GM19395 (cell line): ENCODE measurements around the gene SLC9A8.

Experiments
- ATAC-seq: cut with Tn5 transposase; IDR thresholded peaks from one replicate; pipeline ENCODE4 v1.9.1; 2021; ENCODE audit warnings: mild to moderate bottlenecking, moderate library complexity; ENCODE audit not compliant: unreplicated experiment

Gene SLC9A8

DNA sequence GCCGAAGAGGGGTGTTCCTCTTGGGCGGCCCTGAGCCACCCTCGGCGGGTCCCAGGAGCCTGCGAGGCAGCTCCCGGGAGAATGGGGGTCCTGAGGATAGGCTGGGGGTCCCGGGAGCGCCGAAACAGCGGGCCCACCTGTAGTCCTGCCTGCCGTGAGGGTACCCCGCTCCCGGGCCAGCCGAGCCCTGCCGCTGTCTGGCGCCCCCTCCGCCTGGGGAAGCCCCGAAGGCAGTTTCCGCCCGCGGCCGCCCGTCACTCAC is 102.4 kb downstream of the SLC9A8 start:
- peak; percentile 40 for ATAC-seq

DNA sequence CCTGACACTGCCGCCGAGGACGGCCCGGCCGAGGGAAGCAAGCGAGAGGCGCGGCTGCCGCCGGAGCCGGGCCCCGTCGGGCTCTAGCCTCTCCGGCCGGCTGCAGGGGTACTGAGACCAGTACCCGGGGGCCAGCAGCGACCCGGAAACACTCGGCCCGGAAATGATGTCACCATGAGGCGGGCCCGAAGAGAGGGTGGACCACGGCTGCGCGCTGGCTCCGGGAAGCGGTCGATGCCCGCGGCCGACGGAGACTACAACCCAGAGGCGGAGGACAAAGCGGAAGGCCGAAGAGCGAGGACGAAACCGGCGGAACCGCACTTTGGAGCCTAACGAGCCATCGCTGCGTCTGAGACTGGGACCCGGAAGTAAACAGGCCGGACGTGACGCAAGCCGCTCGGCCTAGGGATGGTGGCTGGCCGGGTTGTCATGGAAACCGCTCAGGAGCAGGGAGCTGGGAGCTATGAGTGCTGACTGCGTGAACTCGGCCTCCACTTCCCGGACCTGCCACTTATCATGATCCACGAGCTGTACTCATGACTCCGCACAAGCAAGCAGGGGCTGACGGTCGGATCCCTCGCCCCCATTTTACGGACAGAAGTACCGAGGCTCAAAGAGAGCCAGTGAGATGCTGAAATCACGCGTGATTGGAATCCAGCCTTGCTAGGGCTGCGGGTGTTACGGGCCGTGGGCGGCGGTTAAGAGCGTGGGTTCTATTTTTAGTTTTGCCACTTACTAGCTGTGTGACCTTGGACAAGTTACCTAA is 102.9 kb downstream of the SLC9A8 start, which contains the start of gene SPATA2:
Gene SPATA2, minus strand, starts transcription at position 150 of the 766 bp plus-strand sequence. CDS start 7,039 bp downstream, outside the sequence.
- ATAC-seq, result peak; percentile 85

DNA sequence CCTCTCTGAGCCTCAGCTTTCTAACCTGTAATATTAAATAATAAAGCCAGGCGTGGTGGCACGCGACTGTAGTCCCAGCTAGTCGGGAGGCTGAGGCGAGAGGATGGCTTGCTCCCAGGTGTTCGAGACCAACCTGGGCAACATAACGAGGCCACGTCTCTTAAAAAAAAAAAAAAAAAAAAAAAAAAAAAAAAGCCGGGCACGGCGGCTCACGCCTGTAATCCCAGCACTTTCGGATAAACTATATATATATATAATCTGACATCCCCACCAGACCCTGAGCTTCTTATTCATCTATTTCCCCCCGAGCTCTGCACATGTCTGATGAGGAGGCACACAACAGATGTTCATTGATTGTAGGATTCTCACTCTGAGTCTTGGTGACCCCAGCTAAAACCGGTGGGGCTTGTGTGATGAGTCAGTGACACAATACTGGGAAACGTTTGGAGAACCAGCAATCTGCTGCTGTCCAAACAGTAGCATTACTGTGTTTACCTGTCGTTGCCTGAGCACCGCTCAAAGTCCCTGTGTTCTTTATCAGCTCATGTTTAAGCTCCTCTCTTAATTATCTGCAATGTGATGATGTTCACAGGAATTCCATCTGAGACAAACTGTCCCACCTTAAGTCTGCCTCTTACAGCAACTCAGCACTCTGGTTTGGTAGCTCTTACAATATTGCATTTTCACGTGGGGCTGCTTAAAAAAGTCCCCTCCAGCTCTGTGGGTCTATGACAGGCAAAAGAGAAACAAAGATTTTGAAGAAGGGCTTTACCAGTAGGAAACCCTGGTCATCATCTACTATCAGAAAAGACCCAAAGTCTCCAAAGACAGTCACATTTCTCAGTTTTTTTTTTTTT is 103.7 kb downstream of the SLC9A8 start:
- no peak for ATAC-seq

DNA sequence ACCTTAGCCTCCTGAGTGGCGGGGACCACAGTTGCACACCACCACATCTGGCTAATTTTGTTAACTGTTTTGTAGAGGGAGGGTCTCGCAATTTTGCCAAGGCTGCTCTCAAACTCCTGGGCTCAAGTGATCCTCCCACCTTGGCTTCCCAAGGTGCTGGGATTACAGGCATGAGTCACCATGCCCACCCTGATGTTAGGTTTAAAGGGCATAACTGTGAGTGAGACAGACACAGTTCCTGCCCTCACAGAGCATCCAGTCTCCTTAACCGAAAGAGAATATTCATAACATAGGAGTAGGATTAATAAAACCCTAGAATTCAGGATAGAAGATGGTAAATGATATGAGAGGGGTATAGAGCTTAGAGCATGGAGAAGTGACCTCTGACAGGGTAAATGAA is 105.8 kb downstream of the SLC9A8 start:
- no peak for ATAC-seq

DNA sequence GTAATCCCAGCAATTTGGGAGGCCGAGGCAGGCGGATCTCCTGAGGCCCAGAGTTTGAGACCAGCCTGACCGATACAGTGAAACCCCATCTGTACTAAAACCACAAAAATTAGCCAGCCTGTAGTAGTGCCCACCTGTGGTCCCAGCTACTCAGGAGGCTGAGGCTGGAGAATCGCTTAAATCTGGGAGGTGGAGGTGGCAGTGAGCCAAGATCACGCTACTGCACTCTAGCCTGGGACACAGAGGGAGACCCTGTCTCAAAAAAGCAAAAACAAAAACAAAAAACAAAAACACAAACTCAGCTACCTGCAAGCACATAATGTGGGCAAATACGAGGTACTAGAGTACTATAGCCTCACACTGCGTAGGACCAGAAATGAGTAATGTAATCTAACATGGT is 106.4 kb downstream of the SLC9A8 start:
- ATAC-seq, result no peak

DNA sequence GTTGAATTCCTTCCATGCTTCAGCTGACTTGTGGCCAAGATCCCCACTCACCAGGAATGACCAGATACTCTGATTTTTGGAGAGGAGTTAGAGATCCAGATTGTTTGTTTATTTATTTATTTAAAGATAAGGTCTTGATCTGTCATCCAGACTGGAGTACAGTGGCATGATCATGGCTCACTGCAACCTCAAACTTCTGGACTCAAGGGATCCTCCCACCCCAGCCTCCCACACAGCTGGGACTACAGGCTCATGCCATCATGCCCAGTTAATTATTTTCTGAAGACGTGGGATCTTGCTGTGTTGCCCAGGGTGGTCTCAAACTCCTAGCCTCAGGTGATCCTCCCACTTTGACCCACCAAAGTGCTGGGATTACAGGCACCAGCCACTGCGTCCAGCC is 106.8 kb downstream of the SLC9A8 start:
- ATAC-seq, result no peak

DNA sequence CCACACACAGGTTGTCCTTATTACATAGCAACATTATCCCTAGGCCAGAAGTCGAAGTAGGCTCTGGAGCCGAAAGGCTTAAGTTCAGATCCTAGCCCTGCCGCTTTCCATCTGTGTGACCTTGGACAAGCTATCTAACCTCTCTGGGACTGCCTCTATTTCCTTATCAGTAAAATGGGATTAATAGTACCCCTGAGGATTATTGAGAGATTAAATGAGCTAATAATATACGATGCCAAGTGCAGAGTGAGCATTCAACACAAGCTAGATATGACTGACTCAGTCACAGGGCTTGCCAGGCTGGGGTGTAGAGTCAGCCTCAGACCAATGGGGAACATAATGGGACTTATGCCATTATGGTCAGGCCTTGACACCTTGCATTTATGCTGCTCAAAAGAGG is 111.6 kb downstream of the SLC9A8 start:
- ATAC-seq, result no peak

DNA sequence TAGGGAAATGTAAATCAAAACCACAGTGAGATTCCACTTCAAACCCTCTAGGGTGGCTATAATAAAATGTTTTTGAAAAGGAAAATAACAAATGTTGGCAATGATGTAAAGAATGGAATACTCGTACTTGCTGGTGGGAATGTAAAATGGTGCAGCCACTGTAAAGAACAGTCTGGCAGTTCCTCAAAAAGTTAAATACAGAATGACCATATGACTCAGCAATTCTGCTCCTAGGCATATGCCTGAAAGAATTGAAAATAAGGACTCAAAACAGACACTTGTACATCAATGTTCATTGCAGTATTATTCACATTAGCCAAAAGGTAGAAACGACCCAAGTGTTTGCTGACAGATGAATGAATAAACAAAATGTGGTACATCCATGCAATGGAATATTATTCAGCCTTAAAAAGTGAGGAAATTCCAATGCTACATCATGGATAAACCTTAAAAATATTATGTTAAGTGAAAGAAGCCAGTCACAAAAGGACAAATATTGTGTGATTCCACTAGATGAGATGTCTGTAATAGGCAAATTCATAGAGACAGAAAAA is 113.3 kb downstream of the SLC9A8 start:
- ATAC-seq, result no peak

DNA sequence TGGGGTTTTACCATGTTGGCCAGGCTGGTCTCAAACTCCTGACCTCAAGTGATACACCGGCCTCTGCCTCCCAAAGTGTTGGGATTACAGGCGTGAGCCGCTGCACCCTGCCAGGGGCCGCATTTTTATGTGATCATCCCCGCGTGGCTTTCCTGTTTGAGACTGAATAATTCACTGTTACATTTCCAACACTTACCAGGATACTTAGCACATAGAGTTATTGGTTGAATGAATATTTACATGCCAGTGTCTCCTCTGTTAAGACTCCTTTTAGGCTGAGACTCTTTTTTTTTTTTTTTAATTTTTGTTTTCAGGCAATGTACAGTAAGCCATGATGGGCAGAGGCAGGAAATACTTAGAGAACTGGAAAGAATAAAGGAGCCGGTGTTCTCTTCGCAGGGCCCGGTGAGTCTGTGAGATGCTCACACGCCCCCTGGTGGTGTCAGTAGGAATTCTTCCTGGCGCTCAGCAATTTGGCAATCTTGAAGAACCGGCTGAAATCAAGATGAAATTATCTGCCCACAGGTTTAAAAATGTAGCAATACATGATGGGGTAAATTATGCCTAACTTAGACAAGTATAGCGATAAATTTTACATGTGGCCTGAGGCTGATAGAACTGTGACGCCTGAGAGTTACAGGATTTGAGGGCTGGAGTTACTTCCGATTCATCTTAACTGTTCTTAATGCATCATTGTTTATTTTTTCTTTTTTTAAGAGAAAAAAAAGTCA is 115.9 kb downstream of the SLC9A8 start:
- no peak for ATAC-seq

DNA sequence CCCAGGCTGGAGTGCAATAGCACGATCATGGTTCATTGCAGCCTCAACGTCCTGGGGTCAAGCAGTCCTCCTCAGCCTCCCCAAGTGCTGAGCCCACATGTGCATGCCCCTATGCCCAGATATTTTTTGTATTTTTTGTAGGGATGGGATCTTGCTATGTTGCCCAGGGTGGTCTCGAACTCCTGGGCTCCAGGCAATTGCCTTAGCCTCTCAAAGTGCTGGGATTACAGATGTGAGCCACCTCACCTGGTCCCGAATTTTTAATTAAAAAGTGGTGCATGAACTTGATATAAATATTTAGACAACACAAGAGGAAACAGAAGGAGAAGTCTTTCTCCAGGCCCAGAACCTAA is 116.5 kb downstream of the SLC9A8 start:
- ATAC-seq, result no peak

DNA sequence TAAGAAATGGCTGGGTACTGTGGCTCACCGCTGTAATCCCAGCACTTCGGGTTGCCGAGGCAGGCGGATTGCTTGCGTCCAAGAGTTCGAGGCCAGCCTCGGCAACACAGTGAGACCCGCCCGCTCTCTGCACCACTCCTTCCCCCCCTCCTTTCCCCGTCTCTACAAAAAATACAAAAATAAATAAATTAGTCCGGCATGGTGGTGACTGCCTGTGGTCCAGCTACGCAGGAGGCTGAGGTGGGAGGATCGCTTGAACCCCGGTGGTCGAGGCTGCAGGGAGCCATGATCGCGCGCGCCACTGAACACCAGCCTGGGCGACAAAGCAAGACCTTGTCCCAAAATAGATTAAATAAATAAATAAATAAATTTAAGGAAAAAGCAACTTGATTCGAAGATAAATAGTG is 123.1 kb downstream of the SLC9A8 start:
- no peak for ATAC-seq

DNA sequence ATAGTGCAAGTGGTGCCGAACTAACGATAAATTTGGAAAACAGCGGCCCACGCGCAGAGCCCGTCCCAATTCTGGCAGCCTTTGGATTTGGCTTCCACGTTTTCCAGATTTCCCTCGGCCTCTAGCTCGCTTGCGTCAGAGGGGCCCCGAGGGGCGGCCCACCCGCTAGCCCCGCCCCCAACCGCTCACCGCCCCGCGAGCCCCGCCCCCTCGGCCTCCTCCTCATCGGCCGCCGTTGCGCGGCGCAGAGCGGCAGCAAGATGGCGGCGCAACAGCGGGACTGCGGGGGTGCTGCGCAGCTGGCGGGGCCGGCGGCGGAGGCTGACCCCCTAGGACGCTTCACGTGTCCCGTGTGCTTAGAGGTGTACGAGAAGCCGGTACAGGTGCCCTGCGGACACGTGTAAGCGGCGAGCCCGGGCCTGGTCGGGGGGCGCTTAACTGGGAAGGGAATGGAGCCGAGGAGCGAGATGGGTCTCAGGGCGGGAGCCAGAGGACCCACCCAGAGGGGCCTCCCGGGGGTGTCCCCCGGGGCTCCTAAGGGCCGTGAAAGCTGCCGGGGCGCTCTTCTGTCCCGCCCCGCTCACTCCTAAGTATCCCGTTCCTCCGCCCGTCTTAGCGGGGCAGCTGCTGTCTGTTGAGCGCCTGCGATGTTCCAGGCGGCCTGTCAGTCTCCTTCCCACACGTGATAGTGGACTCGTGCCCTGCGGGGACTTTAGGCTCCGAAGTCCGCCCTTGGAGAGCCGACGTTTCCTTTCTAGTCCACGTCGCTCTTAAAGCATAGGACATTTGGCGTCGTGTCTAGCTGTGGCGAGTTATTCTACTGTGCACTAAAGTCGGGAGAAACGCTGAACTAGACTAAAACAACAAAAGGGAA is 123.8 kb downstream of the SLC9A8 start, which contains the start of gene RNF114:
Gene RNF114, plus strand, starts transcription at position 245 of the 874 bp plus-strand sequence. Its CDS starts 16 bp downstream, at position 261.
- ATAC-seq, result peak; percentile 64

DNA sequence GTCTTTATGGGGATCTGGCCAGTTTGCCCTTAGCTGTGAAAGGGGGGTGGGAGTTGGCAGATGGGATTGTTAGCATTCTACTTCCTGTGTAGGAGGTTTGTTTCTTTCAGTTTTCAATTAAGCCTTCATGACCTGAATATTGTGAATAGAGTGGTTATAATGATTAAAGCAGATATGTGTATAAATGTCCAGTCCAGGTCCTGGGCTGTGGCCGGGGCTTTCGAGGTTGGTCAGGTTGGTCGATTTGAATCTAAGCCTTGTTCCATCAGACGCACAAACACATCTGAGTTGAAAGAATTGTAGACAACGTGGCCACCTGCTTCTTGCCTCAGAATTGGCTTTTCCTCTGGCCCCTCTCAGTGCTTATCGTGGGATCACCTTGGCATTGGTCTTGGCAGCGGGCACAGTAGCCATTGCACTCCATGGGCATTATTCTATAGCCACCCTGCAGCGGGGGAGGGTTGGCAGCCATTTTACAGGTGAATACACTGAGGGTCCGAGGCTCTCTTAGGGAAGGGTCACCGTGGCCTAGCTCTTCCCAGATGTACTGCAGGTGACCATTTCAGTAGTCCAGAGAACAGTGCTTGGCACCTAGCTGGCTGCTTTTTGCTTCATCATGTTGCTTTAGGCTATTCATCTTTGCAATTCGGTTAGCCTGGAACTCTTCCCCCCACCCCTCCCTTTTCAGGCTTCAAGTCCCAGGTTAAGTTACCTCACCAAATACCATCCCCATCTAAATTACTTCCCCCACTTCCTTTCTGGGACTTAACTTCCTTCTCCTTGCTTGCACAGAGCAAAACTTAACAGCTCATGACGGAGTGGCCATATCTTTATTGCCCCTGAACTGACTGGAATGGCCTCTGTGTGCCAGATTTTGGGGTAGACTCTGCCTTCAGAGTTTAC is 124.7 kb downstream of the SLC9A8 start:
- ATAC-seq, result no peak

DNA sequence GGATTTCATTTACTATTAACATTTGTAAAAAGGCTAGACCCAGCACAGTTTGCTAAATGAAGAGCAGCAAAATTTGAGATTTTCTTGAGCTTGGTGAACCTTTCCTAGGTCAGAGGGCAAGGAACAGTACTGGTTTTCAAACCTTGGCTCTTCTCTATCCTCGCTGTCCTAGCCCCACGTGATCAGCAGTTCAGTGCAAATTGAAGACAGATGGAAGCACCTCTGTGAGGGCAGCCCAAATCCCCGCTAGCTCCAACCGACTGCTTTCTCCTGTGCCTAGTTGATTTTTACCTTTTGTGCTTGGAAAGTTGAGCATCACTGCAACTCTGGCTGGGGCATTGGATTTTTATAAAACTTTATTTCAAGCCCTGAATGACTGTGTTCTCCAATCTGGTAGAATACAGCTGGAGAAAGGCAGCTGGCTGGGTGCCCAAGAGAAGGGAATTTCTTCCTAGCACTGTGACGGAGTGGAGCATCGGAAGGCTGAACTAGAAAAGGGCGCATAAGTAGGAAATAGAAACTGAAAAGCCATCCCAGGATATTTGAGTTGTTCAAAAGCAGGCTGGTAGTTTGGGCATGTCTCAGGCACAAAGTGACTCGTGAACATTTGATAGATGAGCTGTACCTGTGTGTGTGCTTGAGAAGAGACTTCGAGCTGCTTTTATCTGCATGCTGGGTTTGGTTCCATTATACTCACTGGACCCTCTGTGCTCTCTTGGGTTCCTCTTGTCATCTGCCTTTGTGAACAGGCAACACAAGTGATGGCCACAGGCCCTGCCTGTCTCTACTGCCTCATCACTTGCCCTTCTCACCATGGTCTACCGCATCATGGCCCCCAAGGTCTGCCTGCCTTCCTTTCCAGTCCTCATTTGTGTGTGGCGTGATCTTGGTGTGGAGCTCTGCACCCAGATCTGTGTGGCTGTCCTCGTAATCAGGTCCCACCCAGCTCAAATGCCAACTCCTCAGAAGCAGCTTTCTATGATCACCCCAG is 125.8 kb downstream of the SLC9A8 start:
- ATAC-seq, result no peak

DNA sequence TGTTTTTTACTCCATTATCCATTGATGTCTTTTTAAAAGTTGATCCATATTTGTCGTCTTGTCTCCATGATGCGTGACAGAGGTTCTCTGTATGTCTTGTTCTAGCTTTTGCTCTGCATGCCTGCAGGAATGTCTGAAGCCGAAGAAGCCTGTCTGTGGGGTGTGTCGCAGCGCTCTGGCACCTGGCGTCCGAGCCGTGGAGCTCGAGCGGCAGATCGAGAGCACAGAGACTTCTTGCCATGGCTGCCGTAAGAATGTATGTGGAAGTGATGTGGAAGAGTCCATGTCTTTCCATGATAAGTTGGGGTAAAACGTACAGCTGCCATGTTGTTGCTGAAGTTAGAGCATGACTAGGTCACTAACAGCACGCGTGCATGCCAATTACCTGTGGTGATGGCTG is 128.8 kb downstream of the SLC9A8 start:
- ATAC-seq, result no peak
